ENCODE data around the gene NPR3. TPM values are rescaled to one million over a fixed set of nuclear protein-coding genes. Genes with fewer than 3 reads are reported as not detected.

Gene NPR3
- polyA plus RNA-seq, 1 of the 3 experiments (the other 2 are of a cell fraction) = 35.8 TPM

DNA sequence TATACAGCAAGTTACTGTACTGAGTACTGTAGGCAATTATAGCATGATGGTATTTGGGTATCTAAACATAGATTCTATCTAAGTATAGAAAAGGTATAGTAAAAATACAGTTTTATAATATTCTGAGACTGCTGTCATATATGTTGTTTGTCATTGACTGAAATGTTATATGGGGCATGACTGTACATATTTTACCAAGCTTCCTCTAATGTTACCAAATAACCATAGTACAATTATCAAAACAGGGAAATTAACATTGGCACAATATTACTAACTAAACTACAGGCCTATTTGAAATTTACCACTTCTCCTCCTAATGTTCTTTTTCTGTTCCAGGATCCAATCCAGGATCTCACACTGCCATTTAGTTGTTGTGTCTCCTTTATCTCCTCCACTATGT, 18.5 kb downstream of the NPR3 start:
- ChIA-PET POLR2A (no interaction called here), CTCF (no interaction called here)
- H3K27me3 ChIP-seq (ENCODE audit: insufficient read depth) = no peaks in the 10 kb centered on the region
- H3K9me2 ChIP-seq = no peaks in the 10 kb centered on the region
- no peaks in the 10 kb centered on the region for H3K4me1 ChIP-seq (ENCODE audit: control insufficient read depth in 1 of 2, insufficient read depth in 2 of 2, low read depth in 1 of 2, low read length in 1 of 2)
- H4K20me1 ChIP-seq (ENCODE audit: insufficient read depth) = peaks cover 1% of the 10 kb centered on the region; the same call in 1 of the 2 replicates
- H3K9ac ChIP-seq = no peak overlapping the region
- TF ChIP-seq, protein P1, sequence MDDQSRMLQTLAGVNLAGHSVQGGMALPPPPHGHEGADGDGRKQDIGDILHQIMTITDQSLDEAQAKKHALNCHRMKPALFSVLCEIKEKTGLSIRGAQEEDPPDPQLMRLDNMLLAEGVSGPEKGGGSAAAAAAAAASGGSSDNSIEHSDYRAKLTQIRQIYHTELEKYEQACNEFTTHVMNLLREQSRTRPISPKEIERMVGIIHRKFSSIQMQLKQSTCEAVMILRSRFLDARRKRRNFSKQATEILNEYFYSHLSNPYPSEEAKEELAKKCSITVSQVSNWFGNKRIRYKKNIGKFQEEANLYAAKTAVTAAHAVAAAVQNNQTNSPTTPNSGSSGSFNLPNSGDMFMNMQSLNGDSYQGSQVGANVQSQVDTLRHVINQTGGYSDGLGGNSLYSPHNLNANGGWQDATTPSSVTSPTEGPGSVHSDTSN (IDR thresholded peaks at IDR 0.05) = no peak
- TF ChIP-seq RFX5 (IDR thresholded peaks at IDR 0.05; ENCODE audit: low read length) = no peak
- TF ChIP-seq TEAD4 (IDR thresholded peaks at IDR 0.05; ENCODE audit: borderline replicate concordance, insufficient read depth) = no peak
- no peak for TF ChIP-seq JUND (IDR thresholded peaks at IDR 0.05)
- TF ChIP-seq SMC3 (IDR thresholded peaks at IDR 0.05; ENCODE audit: low read depth, low read length) = no peak
- no peak for TF ChIP-seq FOXM1 (IDR thresholded peaks at IDR 0.05; ENCODE audit: low read depth)
- TF ChIP-seq TAF1 (IDR thresholded peaks at IDR 0.05; ENCODE audit: borderline replicate concordance, low read depth, low read length) = no peak
- TF ChIP-seq NRF1 (IDR thresholded peaks at IDR 0.05; ENCODE audit: low read depth, low read length) = no peak
- TF ChIP-seq MXI1 (IDR thresholded peaks at IDR 0.05; ENCODE audit: low read depth, low read length) = no peak
- no peak for TF ChIP-seq FOXJ3 (CRISPR knock-in tag; IDR thresholded peaks at IDR 0.05)
- TF ChIP-seq RXRA (IDR thresholded peaks at IDR 0.05; ENCODE audit: borderline replicate concordance, low read depth) = no peak
- no peak for TF ChIP-seq RCOR1 (IDR thresholded peaks at IDR 0.05; ENCODE audit: low read length)
- no peak for TF ChIP-seq GATA2 (CRISPR knock-in tag; IDR thresholded peaks at IDR 0.05)
- no peak for TF ChIP-seq NFIC (IDR thresholded peaks at IDR 0.05; ENCODE audit: borderline replicate concordance)
- TF ChIP-seq, protein P2, sequence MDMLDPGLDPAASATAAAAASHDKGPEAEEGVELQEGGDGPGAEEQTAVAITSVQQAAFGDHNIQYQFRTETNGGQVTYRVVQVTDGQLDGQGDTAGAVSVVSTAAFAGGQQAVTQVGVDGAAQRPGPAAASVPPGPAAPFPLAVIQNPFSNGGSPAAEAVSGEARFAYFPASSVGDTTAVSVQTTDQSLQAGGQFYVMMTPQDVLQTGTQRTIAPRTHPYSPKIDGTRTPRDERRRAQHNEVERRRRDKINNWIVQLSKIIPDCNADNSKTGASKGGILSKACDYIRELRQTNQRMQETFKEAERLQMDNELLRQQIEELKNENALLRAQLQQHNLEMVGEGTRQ (IDR thresholded peaks at IDR 0.05; ENCODE audit: borderline replicate concordance, low read depth, low read length) = no peak
- no peak for TF ChIP-seq EZH2phosphoT487 (IDR thresholded peaks at IDR 0.05; ENCODE audit: borderline replicate concordance, low read depth)
- TF ChIP-seq TCF12 (IDR thresholded peaks at IDR 0.05) = no peak
- TF ChIP-seq, protein P3, sequence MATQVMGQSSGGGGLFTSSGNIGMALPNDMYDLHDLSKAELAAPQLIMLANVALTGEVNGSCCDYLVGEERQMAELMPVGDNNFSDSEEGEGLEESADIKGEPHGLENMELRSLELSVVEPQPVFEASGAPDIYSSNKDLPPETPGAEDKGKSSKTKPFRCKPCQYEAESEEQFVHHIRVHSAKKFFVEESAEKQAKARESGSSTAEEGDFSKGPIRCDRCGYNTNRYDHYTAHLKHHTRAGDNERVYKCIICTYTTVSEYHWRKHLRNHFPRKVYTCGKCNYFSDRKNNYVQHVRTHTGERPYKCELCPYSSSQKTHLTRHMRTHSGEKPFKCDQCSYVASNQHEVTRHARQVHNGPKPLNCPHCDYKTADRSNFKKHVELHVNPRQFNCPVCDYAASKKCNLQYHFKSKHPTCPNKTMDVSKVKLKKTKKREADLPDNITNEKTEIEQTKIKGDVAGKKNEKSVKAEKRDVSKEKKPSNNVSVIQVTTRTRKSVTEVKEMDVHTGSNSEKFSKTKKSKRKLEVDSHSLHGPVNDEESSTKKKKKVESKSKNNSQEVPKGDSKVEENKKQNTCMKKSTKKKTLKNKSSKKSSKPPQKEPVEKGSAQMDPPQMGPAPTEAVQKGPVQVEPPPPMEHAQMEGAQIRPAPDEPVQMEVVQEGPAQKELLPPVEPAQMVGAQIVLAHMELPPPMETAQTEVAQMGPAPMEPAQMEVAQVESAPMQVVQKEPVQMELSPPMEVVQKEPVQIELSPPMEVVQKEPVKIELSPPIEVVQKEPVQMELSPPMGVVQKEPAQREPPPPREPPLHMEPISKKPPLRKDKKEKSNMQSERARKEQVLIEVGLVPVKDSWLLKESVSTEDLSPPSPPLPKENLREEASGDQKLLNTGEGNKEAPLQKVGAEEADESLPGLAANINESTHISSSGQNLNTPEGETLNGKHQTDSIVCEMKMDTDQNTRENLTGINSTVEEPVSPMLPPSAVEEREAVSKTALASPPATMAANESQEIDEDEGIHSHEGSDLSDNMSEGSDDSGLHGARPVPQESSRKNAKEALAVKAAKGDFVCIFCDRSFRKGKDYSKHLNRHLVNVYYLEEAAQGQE (IDR thresholded peaks at IDR 0.05; ENCODE audit: low read depth, low read length) = no peak
- no peak for TF ChIP-seq SIN3A (IDR thresholded peaks at IDR 0.05; ENCODE audit: borderline replicate concordance, low read depth, low read length)
- peaks cover 26% of the 10 kb centered on the region for H3F3A ChIP-seq (replicated peaks; ENCODE audit: insufficient read depth)
- H2AFZ ChIP-seq (ENCODE audit: low read depth) = no peak overlapping the region
- H3K4me2 ChIP-seq = no peak overlapping the region
- no peak for DNase-seq
- H3K9me3 ChIP-seq = peaks cover 7% of the 10 kb centered on the region
- peaks cover 89% of the 10 kb centered on the region for H3K79me2 ChIP-seq (ENCODE audit: insufficient read depth)
- peaks cover 6 to 81% of the 10 kb centered on the region in 2 experiments for H3K36me3 ChIP-seq (replicated peaks in 1 of 2; ENCODE audit: control insufficient read depth in 1 of 2, insufficient read depth in 2 of 2, low read length in 1 of 2)
- 0 out of 4 replicates have a peak overlapping the region, but pooled peaks of 1 of the 2 experiments have one; percentile 31 for H3K27ac ChIP-seq (ENCODE audit: low read depth in 2 of 2, low read length in 1 of 2)
- no peak overlapping the region for H3K4me3 ChIP-seq (ENCODE audit: low read depth in 2 of 2, low read length in 1 of 2)
